HEK293 (cell line): ENCODE measurements around the gene BPHL.

Source experiments
- CTCF ChIA-PET: fragments of 350-600 bp; formaldehyde crosslinking; extraction: SDS; loops from one replicate; lab custom pipeline; 2021; ENCODE audit warnings: antibody characterized with exemption; lab: Yijun Ruan, JAX
- POLR2A ChIA-PET: fragments of 300-600 bp; formaldehyde crosslinking; extraction: SDS; loops from one replicate; lab custom pipeline; 2020; ENCODE audit warnings: antibody characterized with exemption, inconsistent platforms; lab: Yijun Ruan, JAX
- H3K27ac ChIP-seq: fragments of 200-500 bp; sonication (Bioruptor generic); 2 replicates; pipeline ENCODE4 v1.5.1; 2014; ENCODE audit warnings: low read depth, low read length, control low read depth, inconsistent platforms; ENCODE audit errors: extremely low read depth
- H3K36me3 ChIP-seq, 2 experiments: fragments of 200-500 bp in 1 of 2; sonication (Bioruptor generic) in 1 of 2; 1 replicate in 1 of 2; 2 replicates in 1 of 2; pipeline ENCODE4 v1.5.1; 2014 to 2017; ENCODE audit warnings: inconsistent platforms in 2 of 2, low read length in 2 of 2; ENCODE audit not compliant: control insufficient read depth in 2 of 2, insufficient read depth in 1 of 2
- H3K4me1 ChIP-seq: fragments of 200-500 bp; sonication (Bioruptor generic); 2 replicates; pipeline ENCODE4 v1.5.1; 2014; ENCODE audit warnings: mild to moderate bottlenecking, low read length, inconsistent platforms; ENCODE audit not compliant: control insufficient read depth, insufficient read depth
- H3K4me3 ChIP-seq: 2 replicates; pipeline ENCODE4 v1.5.1; 2011; ENCODE audit warnings: low read depth, mild to moderate bottlenecking, control low read depth, low read length, moderate library complexity
- H3K9me3 ChIP-seq: fragments of 200-500 bp; sonication (Bioruptor generic); 2 replicates; pipeline ENCODE4 v1.5.1; 2014; ENCODE audit warnings: low read depth, low read length, inconsistent platforms; ENCODE audit not compliant: control insufficient read depth, insufficient read depth
- ELK4 ChIP-seq: IDR thresholded peaks from 2 replicates; pipeline ENCODE4 v1.6.1; 2011; ENCODE audit warnings: mild to moderate bottlenecking, low read depth, low read length, borderline replicate concordance
- HIC1 ChIP-seq: fragments of 450-650 bp; formaldehyde crosslinking; IDR thresholded peaks from 2 replicates; pipeline ENCODE4 v1.5.1; 2016; ENCODE audit warnings: missing biosample characterization, missing genetic modification characterization
- OSR2 ChIP-seq: fragments of 450-650 bp; formaldehyde crosslinking; IDR thresholded peaks from 2 replicates; pipeline ENCODE4 v1.5.1; 2016; ENCODE audit warnings: missing biosample characterization, missing genetic modification characterization
- RBAK ChIP-seq: fragments of 450-650 bp; formaldehyde crosslinking; IDR thresholded peaks from 2 replicates; pipeline ENCODE4 v1.5.1; 2016; ENCODE audit warnings: missing biosample characterization, missing genetic modification characterization
- SCRT1 ChIP-seq: fragments of 450-650 bp; formaldehyde crosslinking; IDR thresholded peaks from 2 replicates; pipeline ENCODE4 v1.5.1; 2016; ENCODE audit warnings: missing biosample characterization, missing genetic modification characterization, borderline replicate concordance
- SETDB1 ChIP-seq: IDR thresholded peaks from one replicate; pipeline ENCODE4 v1.6.1; 2017; ENCODE audit warnings: mild to moderate bottlenecking, low read length, moderate library complexity, mixed read lengths; ENCODE audit not compliant: insufficient read length
- TRIM28 ChIP-seq: IDR thresholded peaks from 2 replicates; pipeline ENCODE4 v1.6.1; 2011; ENCODE audit warnings: low read length, control low read depth, borderline replicate concordance
- ZBTB49 ChIP-seq: fragments of 450-650 bp; formaldehyde crosslinking; IDR thresholded peaks from 2 replicates; pipeline ENCODE4 v1.5.1; 2016; ENCODE audit warnings: missing biosample characterization, missing genetic modification characterization, low read depth
- ZNF146 ChIP-seq: fragments of 450-650 bp; formaldehyde crosslinking; IDR thresholded peaks from 2 replicates; pipeline ENCODE4 v1.5.1; 2016; ENCODE audit warnings: missing biosample characterization, missing genetic modification characterization
- ZNF16 ChIP-seq: fragments of 450-650 bp; formaldehyde crosslinking; IDR thresholded peaks from 2 replicates; pipeline ENCODE4 v1.5.1; 2016; ENCODE audit warnings: low read depth, missing biosample characterization, missing genetic modification characterization
- ZNF169 ChIP-seq: fragments of 450-650 bp; formaldehyde crosslinking; IDR thresholded peaks from 2 replicates; pipeline ENCODE4 v1.5.1; 2016; ENCODE audit warnings: missing biosample characterization, missing genetic modification characterization
- ZNF23 ChIP-seq: fragments of 450-650 bp; formaldehyde crosslinking; IDR thresholded peaks from 2 replicates; pipeline ENCODE4 v1.5.1; 2016; ENCODE audit warnings: missing biosample characterization, missing genetic modification characterization, borderline replicate concordance
- ZNF274 ChIP-seq, 2 experiments: fragments of 200-500 bp in 1 of 2; fragments of 450-650 bp in 1 of 2; sonication (Bioruptor generic) in 1 of 2; formaldehyde crosslinking in 1 of 2; IDR thresholded peaks; 2 replicates each; pipeline versions ENCODE4 v1.5.1 to v1.6.1; 2014 to 2016; ENCODE audit warnings: borderline replicate concordance in 1 of 2, inconsistent platforms in 1 of 2, low read length in 1 of 2, missing biosample characterization in 1 of 2, missing genetic modification characterization in 1 of 2
- ZNF280C ChIP-seq: fragments of 450-650 bp; formaldehyde crosslinking; IDR thresholded peaks from 2 replicates; pipeline ENCODE4 v1.5.1; 2016; ENCODE audit warnings: missing biosample characterization, missing genetic modification characterization
- ZNF280D ChIP-seq: fragments of 450-650 bp; formaldehyde crosslinking; IDR thresholded peaks from 2 replicates; pipeline ENCODE4 v1.5.1; 2016; ENCODE audit warnings: missing biosample characterization, missing genetic modification characterization
- ZNF626 ChIP-seq: fragments of 450-650 bp; sonication (Bioruptor Pico); formaldehyde crosslinking; IDR thresholded peaks from 2 replicates; pipeline ENCODE4 v1.5.1; 2018; ENCODE audit warnings: missing biosample characterization, missing genetic modification characterization, inconsistent platforms
- ZNF701 ChIP-seq: fragments of 450-650 bp; formaldehyde crosslinking; IDR thresholded peaks from 2 replicates; pipeline ENCODE4 v1.5.1; 2016; ENCODE audit warnings: missing biosample characterization, missing genetic modification characterization
- ZNF704 ChIP-seq: fragments of 450-650 bp; formaldehyde crosslinking; IDR thresholded peaks from 2 replicates; pipeline ENCODE4 v1.5.1; 2016; ENCODE audit warnings: missing biosample characterization, missing genetic modification characterization
- ZNF707 ChIP-seq: fragments of 450-650 bp; formaldehyde crosslinking; IDR thresholded peaks from 2 replicates; pipeline ENCODE4 v1.5.1; 2016; ENCODE audit warnings: missing biosample characterization, missing genetic modification characterization
- ZNF785 ChIP-seq: fragments of 450-650 bp; formaldehyde crosslinking; IDR thresholded peaks from 2 replicates; pipeline ENCODE4 v1.5.1; 2016; ENCODE audit warnings: missing biosample characterization, missing genetic modification characterization

The BPHL gene

GRCh38 chr6:3131695-3132094 is 13.2 kb downstream of the BPHL start:
- Histone ChIP-seq H3K27ac (no peak overlapping the region), H3K9me3 (no peaks in the 10 kb centered on the region), H3K36me3 (peaks cover 6 to 49% of the 10 kb centered on the region in 2 experiments; a peak in 2 of 3 replicates), H3K4me3 (no peak overlapping the region), H3K4me1 (no peaks in the 10 kb centered on the region)
- ChIA-PET POLR2A (no interaction called here), CTCF (interaction anchor here (0.7 to 6.2 kb wide), 4 partner anchors 25 to 119 kb away, joined by 3 to 69 read pairs (median 4); partner anchors contain the start of gene TUBB2A)
- TF ChIP-seq ELK4 (no peak), RBAK (tag by site-specific recombination) (no peak), ZNF280D (tag by site-specific recombination) (no peak), ZNF707 (tag by site-specific recombination) (no peak), ZNF704 (tag by site-specific recombination) (no peak), TRIM28 (no peak), SCRT1 (tag by site-specific recombination) (no peak), ZBTB49 (no peak), ZNF16 (no peak), ZNF169 (no peak), ZNF701 (no peak), SETDB1 (no peak), ZNF280C (tag by site-specific recombination) (no peak), ZNF785 (tag by site-specific recombination) (no peak), ZNF23 (tag by site-specific recombination) (no peak), ZNF274 (IDR thresholded peaks at IDR 0.05; ENCODE audit: low read length) (no peak), ZNF274 (tag by site-specific recombination; IDR thresholded peaks at IDR 0.05; ENCODE audit: borderline replicate concordance) (no peak), OSR2 (tag by site-specific recombination) (no peak), HIC1 (no peak), ZNF146 (tag by site-specific recombination) (no peak), ZNF626 (tag by site-specific recombination) (no peak)
